RWPE1 (cell line): ENCODE results near the gene CASP2.

Source experiments
- CTCF ChIA-PET: fragments of 350-600 bp; sonication (Branson Sonifier 250); formaldehyde crosslinking; extraction: SDS; loops from one replicate; lab custom pipeline; 2021; lab: Yijun Ruan, JAX
- POLR2A ChIA-PET: fragments of 400-600 bp; formaldehyde crosslinking; extraction: SDS; loops from one replicate; lab custom pipeline; 2020; ENCODE audit warnings: antibody characterized with exemption; ENCODE audit not compliant: low non-redundant PET; lab: Yijun Ruan, JAX
- DNase-seq: peaks from one replicate; pipeline ENCODE4 v3.0.0; 2012; ENCODE audit warnings: low spot score
- H3K27ac ChIP-seq: fragments of 450-650 bp; 2 replicates; pipeline ENCODE4 v1.5.1; 2017
- TF ChIP-seq, protein P1 (sequence below): fragments of 450-650 bp; conservative IDR thresholded peaks from 2 replicates; pipeline ENCODE4 v1.5.1; 2017; ENCODE audit warnings: low read depth, mild to moderate bottlenecking

The CASP2 gene

DNA sequence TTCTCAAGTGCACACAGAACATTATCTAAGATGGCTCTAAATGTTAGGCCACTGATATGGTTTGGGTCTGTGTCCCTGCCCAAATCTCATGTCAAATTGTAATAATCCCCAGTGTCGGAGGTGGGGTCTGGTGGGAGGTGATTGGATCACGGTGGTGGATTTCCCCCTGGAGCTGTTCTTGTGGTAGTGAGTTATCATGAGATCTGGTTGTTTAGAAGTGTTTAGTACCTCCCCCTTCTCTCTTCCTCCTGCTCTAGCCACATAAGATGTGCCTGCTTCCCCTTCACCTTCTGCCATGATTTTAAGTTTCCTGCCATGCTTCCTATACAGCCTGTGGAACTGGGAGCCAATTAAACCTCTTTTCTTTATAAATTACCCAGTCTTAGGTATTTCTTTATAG lies 36.1 kb upstream of the CASP2 start:
- ChIA-PET POLR2A (no interaction called here), CTCF (no interaction called here)
- no peak overlapping the region for H3K27ac ChIP-seq
- no peak for DNase-seq
- TF ChIP-seq, protein P1, sequence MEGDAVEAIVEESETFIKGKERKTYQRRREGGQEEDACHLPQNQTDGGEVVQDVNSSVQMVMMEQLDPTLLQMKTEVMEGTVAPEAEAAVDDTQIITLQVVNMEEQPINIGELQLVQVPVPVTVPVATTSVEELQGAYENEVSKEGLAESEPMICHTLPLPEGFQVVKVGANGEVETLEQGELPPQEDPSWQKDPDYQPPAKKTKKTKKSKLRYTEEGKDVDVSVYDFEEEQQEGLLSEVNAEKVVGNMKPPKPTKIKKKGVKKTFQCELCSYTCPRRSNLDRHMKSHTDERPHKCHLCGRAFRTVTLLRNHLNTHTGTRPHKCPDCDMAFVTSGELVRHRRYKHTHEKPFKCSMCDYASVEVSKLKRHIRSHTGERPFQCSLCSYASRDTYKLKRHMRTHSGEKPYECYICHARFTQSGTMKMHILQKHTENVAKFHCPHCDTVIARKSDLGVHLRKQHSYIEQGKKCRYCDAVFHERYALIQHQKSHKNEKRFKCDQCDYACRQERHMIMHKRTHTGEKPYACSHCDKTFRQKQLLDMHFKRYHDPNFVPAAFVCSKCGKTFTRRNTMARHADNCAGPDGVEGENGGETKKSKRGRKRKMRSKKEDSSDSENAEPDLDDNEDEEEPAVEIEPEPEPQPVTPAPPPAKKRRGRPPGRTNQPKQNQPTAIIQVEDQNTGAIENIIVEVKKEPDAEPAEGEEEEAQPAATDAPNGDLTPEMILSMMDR, result no peak

- TF ChIP-seq, protein P1, result no peak
- H3K27ac ChIP-seq, result no peak overlapping the region
- CTCF ChIA-PET, result interaction anchor here (1.3 kb wide), 1 partner anchor 9 kb away, joined by 3 read pairs; no protein-coding TSS in a partner anchor
- POLR2A ChIA-PET, result no interaction called here
- no peak for DNase-seq
These were observed 32.6 kb upstream of the CASP2 start for GRCh38 chr7:143255564-143255963.

- POLR2A ChIA-PET, result no interaction called here
- CTCF ChIA-PET, result interaction anchor here (1.3 kb wide), 1 partner anchor 10 kb away, joined by 3 read pairs; no protein-coding TSS in a partner anchor
- TF ChIP-seq, protein P1, result no peak
- H3K27ac ChIP-seq, result no peak overlapping the region
- no peak for DNase-seq
These were observed 31.8 kb upstream of the CASP2 start for GRCh38 chr7:143256325-143256724.

DNA sequence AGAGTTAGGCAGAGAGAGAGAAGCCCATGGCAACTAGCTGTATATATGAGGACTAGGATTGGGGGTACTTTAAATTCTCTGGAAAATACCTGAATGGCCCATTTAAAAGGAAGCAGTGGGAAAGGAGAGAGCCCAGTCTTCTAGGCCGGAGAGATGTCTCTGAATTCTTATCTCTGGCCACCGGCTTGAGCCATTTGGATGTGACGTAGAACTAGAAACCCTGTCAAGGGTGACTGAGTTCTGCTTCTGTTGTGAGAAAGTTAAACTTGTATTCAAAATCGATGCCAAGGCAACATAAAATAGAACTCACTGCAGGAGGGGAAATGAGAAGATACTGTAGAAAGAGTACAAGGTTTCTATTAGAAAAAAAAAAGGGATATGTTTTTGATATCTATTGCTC lies 31.2 kb upstream of the CASP2 start:
- H3K27ac ChIP-seq, result no peak overlapping the region
- TF ChIP-seq, protein P1, result no peak
- POLR2A ChIA-PET, result no interaction called here
- no peak for DNase-seq
- CTCF ChIA-PET, result no interaction called here

DNA sequence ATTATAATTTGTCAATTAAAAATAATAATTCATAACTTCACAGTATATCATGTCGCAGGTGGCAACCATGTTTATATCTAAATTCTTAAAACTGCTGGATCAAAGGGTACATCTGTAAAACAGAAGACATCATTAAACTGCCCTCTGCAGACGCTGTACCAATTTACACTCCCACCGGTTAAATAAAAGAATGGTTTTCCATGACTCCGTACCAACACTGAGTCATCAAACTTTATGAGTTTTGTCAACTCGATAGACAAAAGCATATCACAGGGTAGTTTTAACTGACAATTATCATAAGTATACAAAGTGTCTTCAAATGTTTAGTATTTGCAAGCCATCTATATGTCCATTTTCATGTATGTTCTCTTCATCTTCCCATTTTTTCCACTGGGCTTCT lies 30.6 kb upstream of the CASP2 start:
- CTCF ChIA-PET, result no interaction called here
- no peak for DNase-seq
- POLR2A ChIA-PET, result no interaction called here
- TF ChIP-seq, protein P1, result no peak
- no peak overlapping the region for H3K27ac ChIP-seq

- ChIA-PET CTCF (no interaction called here), POLR2A (no interaction called here)
- TF ChIP-seq, protein P1, result no peak
- no peak overlapping the region for H3K27ac ChIP-seq
- DNase-seq, result no peak
These were observed 29.3 kb upstream of the CASP2 start for GRCh38 chr7:143258831-143259230.
